ENCODE data around the gene BRICD5.

BRICD5 gene

GRCh38 chr16:2183671-2184070, 27.0 kb downstream of the BRICD5 start:
- DNase-seq (ENCODE audit: low read depth in 2 of 3, low spot score in 1 of 3) = no peak

GRCh38 chr16:2181952-2182351, 28.7 kb downstream of the BRICD5 start:
- DNase-seq (ENCODE audit: low read depth in 2 of 3, low spot score in 1 of 3) = no peak

GRCh38 chr16:2180962-2181923, 29.4 kb downstream of the BRICD5 start:
- DNase-seq (ENCODE audit: low read depth in 2 of 3, low spot score in 1 of 3) = no peak

- no peak for DNase-seq (ENCODE audit: low read depth in 2 of 3, low spot score in 1 of 3)
Measured at GRCh38 chr16:2180461-2180860, 30.2 kb downstream of the BRICD5 start.

- no peak for DNase-seq (ENCODE audit: low read depth in 2 of 3, low spot score in 1 of 3)
Measured at GRCh38 chr16:2179576-2179975, 31.1 kb downstream of the BRICD5 start.

GRCh38 chr16:2179107-2179501, 31.6 kb downstream of the BRICD5 start:
- DNase-seq (ENCODE audit: low read depth in 2 of 3, low spot score in 1 of 3) = no peak

- DNase-seq (ENCODE audit: low read depth in 2 of 3, low spot score in 1 of 3) = peak in 1 of 3 donors; percentile 20
Measured at GRCh38 chr16:2178321-2179106, 32.1 kb downstream of the BRICD5 start.

GRCh38 chr16:2177561-2177960, 33.1 kb downstream of the BRICD5 start:
- no peak for DNase-seq (ENCODE audit: low read depth in 2 of 3, low spot score in 1 of 3)

GRCh38 chr16:2177101-2177500, 33.6 kb downstream of the BRICD5 start:
- DNase-seq (ENCODE audit: low read depth in 2 of 3, low spot score in 1 of 3) = no peak

GRCh38 chr16:2176047-2176446, 34.6 kb downstream of the BRICD5 start:
- DNase-seq (ENCODE audit: low read depth in 2 of 3, low spot score in 1 of 3) = no peak

- DNase-seq (ENCODE audit: low read depth in 2 of 3, low spot score in 1 of 3) = no peak
Measured at GRCh38 chr16:2175454-2175853, 35.2 kb downstream of the BRICD5 start.

GRCh38 chr16:2174396-2175131, 36.1 kb downstream of the BRICD5 start:
- no peak for DNase-seq (ENCODE audit: low read depth in 2 of 3, low spot score in 1 of 3)

- no peak for DNase-seq (ENCODE audit: low read depth in 2 of 3, low spot score in 1 of 3)
Measured at GRCh38 chr16:2173916-2174315, 36.7 kb downstream of the BRICD5 start.

- no peak for DNase-seq (ENCODE audit: low read depth in 2 of 3, low spot score in 1 of 3)
Measured at GRCh38 chr16:2173366-2173765, 37.3 kb downstream of the BRICD5 start.

GRCh38 chr16:2172688-2173335, 37.9 kb downstream of the BRICD5 start:
- no peak for DNase-seq (ENCODE audit: low read depth in 2 of 3, low spot score in 1 of 3)

GRCh38 chr16:2171601-2172178, 39.0 kb downstream of the BRICD5 start:
- DNase-seq (ENCODE audit: low read depth in 2 of 3, low spot score in 1 of 3) = no peak

GRCh38 chr16:2170587-2171435, 39.9 kb downstream of the BRICD5 start:
- DNase-seq (ENCODE audit: low read depth in 2 of 3, low spot score in 1 of 3) = no peak

GRCh38 chr16:2170080-2170479, 40.6 kb downstream of the BRICD5 start:
- no peak for DNase-seq (ENCODE audit: low read depth in 2 of 3, low spot score in 1 of 3)

GRCh38 chr16:2167068-2167638, 43.5 kb downstream of the BRICD5 start:
- DNase-seq (ENCODE audit: low read depth in 2 of 3, low spot score in 1 of 3) = no peak
